Endothelial cell of umbilical vein (primary cell): Measurements from ENCODE around the gene RNASET2. TPM values are rescaled to one million over a fixed set of nuclear protein-coding genes. Genes with fewer than 3 reads are reported as not detected.

Experiments
- BruUV-seq: library from RNA; stranded (reverse); fragments of 400-500 nt; replicated peaks from 2 replicates; lab custom pipeline; 2021; lab: Mats Ljungman, UMichigan
- CTCF ChIA-PET: fragments of 300-600, 350-600 bp; sonication (Branson Sonifier 250); formaldehyde crosslinking; loops from one replicate; lab custom pipeline; 2021; ENCODE audit warnings: antibody characterized with exemption, inconsistent platforms; lab: Charles Lee
- POLR2A ChIA-PET: fragments of 300-600, 350-600 bp; sonication (Branson Sonifier 250); formaldehyde crosslinking; loops from one replicate; lab custom pipeline; 2021; ENCODE audit warnings: antibody characterized with exemption, inconsistent platforms; lab: Charles Lee
- DNase-seq: peaks from one replicate; pipeline ENCODE4 v3.0.0-alpha.2; 2011; ENCODE audit warnings: low read depth, low spot score
- FAIRE-seq: peaks from 2 replicates; lab custom pipeline; 2011; peaks lifted over from hg19 to GRCh38; lab: Jason Lieb, UNC
- H2AFZ ChIP-seq: 2 replicates; pipeline ENCODE4 v1.6.0; 2012; ENCODE audit warnings: low read depth, low read length, control low read depth, inconsistent platforms
- H3K27ac ChIP-seq: 2 replicates; pipeline ENCODE4 v1.5.1; 2011; ENCODE audit warnings: low read depth, mild to moderate bottlenecking, control low read depth, low read length, moderate library complexity; ENCODE audit not compliant: insufficient read depth
- H3K27me3 ChIP-seq, 2 experiments: 2 replicates each; pipeline versions ENCODE4 v1.6.0 to v1.6.1; 2011; ENCODE audit warnings: low read length in 2 of 2, mixed read lengths in 1 of 2; ENCODE audit not compliant: control insufficient read depth in 2 of 2, insufficient read depth in 2 of 2
- H3K36me3 ChIP-seq, 2 experiments: 2 replicates in 1 of 2; 3 replicates in 1 of 2; pipeline ENCODE4 v1.5.1; 2011; ENCODE audit warnings: low read length in 2 of 2, mild to moderate bottlenecking in 1 of 2, moderate library complexity in 1 of 2; ENCODE audit not compliant: control insufficient read depth in 2 of 2, insufficient read depth in 2 of 2; ENCODE audit errors: extremely low read depth in 1 of 2
- H3K4me1 ChIP-seq: 3 replicates; pipeline ENCODE4 v1.5.1; 2011; ENCODE audit warnings: mild to moderate bottlenecking, low read length; ENCODE audit not compliant: control insufficient read depth, insufficient read depth; ENCODE audit errors: extremely low read depth
- H3K4me2 ChIP-seq: 2 replicates; pipeline ENCODE4 v1.6.1; 2011; ENCODE audit warnings: low read length, control low read depth, mixed read lengths; ENCODE audit not compliant: insufficient read depth
- H3K4me3 ChIP-seq, 3 experiments: fragments of 200-600 bp in 1 of 3; sonication (generic), shearing (Covaris generic) in 1 of 3; replicated peaks in 1 of 3; 2 replicates each; pipeline ENCODE4 v1.5.1; 2011 to 2016; ENCODE audit warnings: control low read depth in 3 of 3, low read length in 3 of 3, mild to moderate bottlenecking in 2 of 3, inconsistent platforms in 1 of 3, low read depth in 1 of 3, moderate library complexity in 1 of 3; ENCODE audit not compliant: insufficient read depth in 1 of 3
- H3K79me2 ChIP-seq: 2 replicates; pipeline ENCODE4 v1.6.0; 2012; ENCODE audit warnings: low read length, inconsistent platforms; ENCODE audit not compliant: control insufficient read depth, insufficient read depth
- H3K9ac ChIP-seq: replicated peaks from 2 replicates; pipeline ENCODE3; 2011; ENCODE audit warnings: low read length, control low read depth; ENCODE audit not compliant: insufficient read depth; ENCODE audit errors: extremely low read depth
- H3K9me1 ChIP-seq: replicated peaks from 3 replicates; pipeline ENCODE4 v1.6.0; 2011; ENCODE audit warnings: mild to moderate bottlenecking, low read length; ENCODE audit not compliant: control insufficient read depth, insufficient read depth; ENCODE audit errors: extremely low read depth
- H3K9me3 ChIP-seq: replicated peaks from 2 replicates; pipeline ENCODE4 v1.5.1; 2012; ENCODE audit warnings: low read length, inconsistent platforms; ENCODE audit not compliant: control insufficient read depth, insufficient read depth
- H4K20me1 ChIP-seq: replicated peaks from 2 replicates; pipeline ENCODE3; 2011; ENCODE audit warnings: mild to moderate bottlenecking, low read length; ENCODE audit not compliant: control insufficient read depth, insufficient read depth; ENCODE audit errors: extremely low read depth
- EZH2 ChIP-seq: IDR thresholded peaks from 2 replicates; pipeline ENCODE4 v1.6.1; 2012; ENCODE audit warnings: borderline replicate concordance, low read depth, mild to moderate bottlenecking, moderate library complexity, low read length, inconsistent platforms; ENCODE audit not compliant: severe bottlenecking
- FOS ChIP-seq: IDR thresholded peaks from 2 replicates; pipeline ENCODE4 v1.6.1; 2011; ENCODE audit warnings: mild to moderate bottlenecking, low read length, moderate library complexity, borderline replicate concordance; ENCODE audit not compliant: insufficient read depth
- GATA2 ChIP-seq: IDR thresholded peaks from 2 replicates; pipeline ENCODE4 v1.7.0; 2011; ENCODE audit warnings: low read depth, mild to moderate bottlenecking, moderate library complexity, mixed read lengths, low read length; ENCODE audit not compliant: insufficient read length, insufficient read depth
- JUN ChIP-seq: IDR thresholded peaks from 2 replicates; pipeline ENCODE4 v1.6.1; 2011; ENCODE audit warnings: borderline replicate concordance, low read depth; ENCODE audit not compliant: insufficient read length, insufficient read depth
- MYC ChIP-seq: IDR thresholded peaks from one replicate; pipeline ENCODE4 v1.6.1; 2011; ENCODE audit warnings: mild to moderate bottlenecking, low read depth, low read length
- POLR2A ChIP-seq: IDR thresholded peaks from 2 replicates; pipeline ENCODE4 v1.6.1; 2012; ENCODE audit warnings: low read depth, mild to moderate bottlenecking, control low read depth, low read length
- POLR2AphosphoS5 ChIP-seq: IDR thresholded peaks from 2 replicates; pipeline ENCODE4 v1.6.1; 2012; ENCODE audit warnings: low read depth, mild to moderate bottlenecking, control low read depth, low read length, moderate library complexity; ENCODE audit not compliant: insufficient read depth
- dilution Hi-C: fragments of 300-500 bp; cut with MboI; formaldehyde crosslinking; loops from one replicate; pipeline ENCODE4 v1.15.0; 2019; ENCODE audit warnings: low sequenced_read_pairs; ENCODE audit not compliant: extremely low pct_ligation_motif_present
- intact Hi-C: fragments of 100-400 bp; cut with micrococcal nuclease; formaldehyde crosslinking; loops from one replicate; pipeline ENCODE4 v1.10.0; 2022
- polyA plus RNA-seq, 4 experiments: library from polyadenylated mRNA; depleted of rRNA in 3 of 4; stranded (reverse) in 3 of 4; unstranded in 1 of 4; fragments of >200 nt; gene quantifications; 2 replicates each; pipeline versions ENCODE4 v1.2.1 to v1.2.3, GENCODE V29; 2011 to 2012; ENCODE audit warnings: missing spikeins in 1 of 4
- total RNA-seq: library from RNA; stranded (reverse); gene quantifications from 2 replicates; pipeline ENCODE4 v1.2.3, GENCODE V29; 2021
- TF ChIP-seq, protein P1 (sequence below): IDR thresholded peaks from 2 replicates; pipeline ENCODE4 v1.6.1; 2011; ENCODE audit not compliant: insufficient read depth, insufficient read length
- TF ChIP-seq, protein P2 (sequence below), 2 donors: IDR thresholded peaks; 1 replicate in 1 of 2; 2 replicates in 1 of 2; pipeline ENCODE4 v1.5.1; 2011; ENCODE audit warnings: low read length in 2 of 2, mild to moderate bottlenecking in 2 of 2, moderate library complexity in 2 of 2, control low read depth in 1 of 2, inconsistent platforms in 1 of 2, low read depth in 1 of 2; ENCODE audit not compliant: insufficient read depth in 1 of 2; ENCODE audit errors: extremely low read depth in 1 of 2

Gene RNASET2
- total and polyA plus RNA-seq, 2 donors (not counting 3 experiments of a cell fraction or from before 2014, with no cell fraction given) = 10.7 to 11.4 TPM

DNA sequence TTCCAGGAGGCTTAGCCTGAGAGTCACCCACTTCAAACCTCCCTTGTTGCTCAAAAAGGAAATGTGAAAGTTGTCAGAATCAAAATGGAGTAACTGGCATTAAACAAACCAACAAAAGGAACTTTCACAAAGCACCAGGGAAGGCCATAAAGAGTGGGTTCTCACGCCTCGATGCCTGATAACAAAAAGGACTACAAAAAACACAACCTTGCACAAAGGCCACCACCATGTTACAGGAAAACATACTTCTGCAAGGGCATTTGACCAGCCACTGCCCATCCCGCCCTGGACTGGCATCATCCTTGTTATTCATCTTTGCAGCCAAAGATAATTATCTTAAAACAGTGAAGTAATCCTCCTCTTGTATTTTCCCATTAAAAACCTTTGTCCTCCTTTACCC is 34.8 kb downstream of the RNASET2 start:
- BruUV-seq = no TSS peak
- H3K9ac ChIP-seq = no peak overlapping the region
- no peaks in the 10 kb centered on the region for H3K9me1 ChIP-seq
- POLR2A ChIA-PET = no interaction called here
- no peaks in the 10 kb centered on the region for H3K4me1 ChIP-seq
- H3K27ac ChIP-seq = no peak overlapping the region
- no peaks in the 10 kb centered on the region for H3K36me3 ChIP-seq
- H3K27me3 ChIP-seq = peaks cover 0 to 2% of the 10 kb centered on the region in 2 experiments
- CTCF ChIA-PET = no interaction called here
- H3K4me2 ChIP-seq = no peak overlapping the region
- intact Hi-C loops = no loop called here
- H3K4me3 ChIP-seq = no peak overlapping the region
- TF ChIP-seq EZH2 = no peak
- TF ChIP-seq GATA2 = no peak
- TF ChIP-seq POLR2AphosphoS5 = no peak
- TF ChIP-seq JUN = no peak
- no peak for TF ChIP-seq MYC
- no peak for TF ChIP-seq FOS
- TF ChIP-seq, protein P1, sequence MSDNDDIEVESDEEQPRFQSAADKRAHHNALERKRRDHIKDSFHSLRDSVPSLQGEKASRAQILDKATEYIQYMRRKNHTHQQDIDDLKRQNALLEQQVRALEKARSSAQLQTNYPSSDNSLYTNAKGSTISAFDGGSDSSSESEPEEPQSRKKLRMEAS = no peak
- TF ChIP-seq, protein P2, sequence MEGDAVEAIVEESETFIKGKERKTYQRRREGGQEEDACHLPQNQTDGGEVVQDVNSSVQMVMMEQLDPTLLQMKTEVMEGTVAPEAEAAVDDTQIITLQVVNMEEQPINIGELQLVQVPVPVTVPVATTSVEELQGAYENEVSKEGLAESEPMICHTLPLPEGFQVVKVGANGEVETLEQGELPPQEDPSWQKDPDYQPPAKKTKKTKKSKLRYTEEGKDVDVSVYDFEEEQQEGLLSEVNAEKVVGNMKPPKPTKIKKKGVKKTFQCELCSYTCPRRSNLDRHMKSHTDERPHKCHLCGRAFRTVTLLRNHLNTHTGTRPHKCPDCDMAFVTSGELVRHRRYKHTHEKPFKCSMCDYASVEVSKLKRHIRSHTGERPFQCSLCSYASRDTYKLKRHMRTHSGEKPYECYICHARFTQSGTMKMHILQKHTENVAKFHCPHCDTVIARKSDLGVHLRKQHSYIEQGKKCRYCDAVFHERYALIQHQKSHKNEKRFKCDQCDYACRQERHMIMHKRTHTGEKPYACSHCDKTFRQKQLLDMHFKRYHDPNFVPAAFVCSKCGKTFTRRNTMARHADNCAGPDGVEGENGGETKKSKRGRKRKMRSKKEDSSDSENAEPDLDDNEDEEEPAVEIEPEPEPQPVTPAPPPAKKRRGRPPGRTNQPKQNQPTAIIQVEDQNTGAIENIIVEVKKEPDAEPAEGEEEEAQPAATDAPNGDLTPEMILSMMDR (IDR thresholded peaks at IDR 0.05; ENCODE audit: extremely low read depth in 1 of 2, insufficient read depth in 1 of 2, low read depth in 1 of 2, low read length in 2 of 2) = no peak
- no peak for TF ChIP-seq POLR2A
- dilution Hi-C loops = no loop called here
- H4K20me1 ChIP-seq = no peaks in the 10 kb centered on the region
- no peaks in the 10 kb centered on the region for H3K9me3 ChIP-seq
- H3K79me2 ChIP-seq = no peaks in the 10 kb centered on the region
- H2AFZ ChIP-seq = no peak overlapping the region
- FAIRE-seq (peak; percentile 8), DNase-seq (no peak)
